Heart left ventricle (tissue), 16 donors: Measurements from ENCODE around the gene ARHGAP15. TPM values are rescaled to one million over a fixed set of nuclear protein-coding genes. Genes with fewer than 3 reads are reported as not detected.

Experiments
- ATAC-seq, 4 donors: fragments of 200-7000 bp; cut with Tn5 transposase; one replicate each; pipeline ENCODE4 v1.9.1; 2020 to 2022; ENCODE audit warnings: moderate library complexity in 4 of 4, mild to moderate bottlenecking in 3 of 4, moderate number of reproducible peaks in 1 of 4
- DNase-seq, 5 donors: peaks; one replicate each; pipeline ENCODE4 v3.0.0-alpha.2; 2020
- H3K27ac ChIP-seq, 12 donors: fragments of 200-600 bp; sonication (generic) in 4 of 12; one replicate each; pipeline versions ENCODE4 v1.5.0 to v1.8.0; 2016 to 2022; ENCODE audit warnings: mild to moderate bottlenecking in 2 of 12
- H3K27me3 ChIP-seq, 9 donors: fragments of 200-600 bp; sonication (generic) in 2 of 9; one replicate each; pipeline versions ENCODE4 v1.5.1 to v1.8.0; 2016 to 2022; ENCODE audit warnings: mild to moderate bottlenecking in 3 of 9
- H3K36me3 ChIP-seq, 9 donors: fragments of 200-600 bp; sonication (generic) in 2 of 9; one replicate each; pipeline versions ENCODE4 v1.5.0 to v1.8.0; 2018 to 2022; ENCODE audit warnings: mild to moderate bottlenecking in 2 of 9
- H3K4me1 ChIP-seq, 12 donors: fragments of 200-600 bp; sonication (generic) in 4 of 12; one replicate each; pipeline versions ENCODE4 v1.5.0 to v1.8.0; 2016 to 2022; ENCODE audit warnings: mild to moderate bottlenecking in 3 of 12
- H3K4me3 ChIP-seq, 12 donors: fragments of 200-600 bp; sonication (generic) in 4 of 12; one replicate each; pipeline versions ENCODE4 v1.5.0 to v1.8.0; 2017 to 2022; ENCODE audit warnings: mild to moderate bottlenecking in 9 of 12, moderate library complexity in 4 of 12
- H3K9me3 ChIP-seq, 12 donors: fragments of 200-600 bp; sonication (generic) in 4 of 12; one replicate each; pipeline versions ENCODE4 v1.5.0 to v1.8.0; 2016 to 2022; ENCODE audit warnings: mild to moderate bottlenecking in 1 of 12
- POLR2A ChIP-seq, 2 donors: fragments of 450-650 bp; IDR thresholded peaks; one replicate each; pipeline ENCODE4 v1.6.1; 2017; ENCODE audit warnings: antibody characterized with exemption in 2 of 2, mild to moderate bottlenecking in 2 of 2, moderate library complexity in 2 of 2
- whole genome bisulfite sequencing, 4 donors: extraction: QIAGEN DNeasy Blood & Tissue Kit in 2 of 4; methylation state at CpG; one replicate each; pipeline versions ENCODE4 v1.1.5 to v1.1.7; 2013 to 2018; 5-methylcytosine and 5-hydroxymethylcytosine counted together
- intact Hi-C, 10 donors: fragments of 100-400 bp; cut with DNase I; formaldehyde crosslinking; loops; one replicate each; pipeline versions ENCODE4 v1.11.1 to v1.14.2; 2022
- polyA plus RNA-seq, 2 donors: library from polyadenylated mRNA; stranded (reverse); fragments of 200-250 nt; gene quantifications; one replicate each; pipeline ENCODE4 v1.2.3, GENCODE V29; 2013
- total RNA-seq, 9 donors: library from RNA; depleted of rRNA in 2 of 9; stranded (reverse); fragments of >200 nt in 2 of 9; fragmentation: NEBNext Ultra II Directional in 3 of 9; extraction: Animal tissue kit (Norgen Biotek cat#: 25700) in 3 of 9; gene quantifications; one replicate each; pipeline versions ENCODE4 v1.1.0 to v1.2.4, GENCODE V29; 2016 to 2023
- TF ChIP-seq, protein P1 (sequence below), 12 donors: fragments of 200-600 bp; sonication (generic) in 4 of 12; IDR thresholded peaks; one replicate each; pipeline versions ENCODE4 v1.5.0 to v1.8.0; 2018 to 2022; ENCODE audit warnings: antibody characterized with exemption in 12 of 12, mild to moderate bottlenecking in 5 of 12
- donor health status: ischemic (EF 13 %, LVEDD 7.1; RV severe dilation, severe dysfunction).
- donor health status: healthy with polysubstance abuse.
- donor health status: DM: no; HTN: yes; CAD: no.
- donor health status: DM: no; HTN: no; CAD: no.
- donor health status: ischemic (EF 25% LVEDD 6.9; RV normal size, moderate dysfunction).
- donor health status: ischemic (EF 25% LVEDD 5.7; RV mildly dilated, moderate dysfunction).
- donor health status: healthy.
- donor health status: DM: yes; HTN: yes; CAD: no.
- donor health status: ischemic (EF 35%, LVEDD 5.7; RV mildly dilated, moderate dysfunction).
- donor health status: nonischemic (EF 11% LVEDD 7.7; RV severe dilation, severe dysfunction).
- donor health status: DM: yes; HTN: yes; CAD: no.
- donor health status: PGD.
- donor health status: ischemic (EF 29% LVEDD 5.4; RV normal size, mild dysfunction).
- donor health status: nonischemic (EF 23%, LVEDD 6.1; RV moderate dilation, normal function).

ARHGAP15 gene
- total and polyA plus RNA-seq, 11 donors, result 1.3 to 8.7 (median 3.3) TPM

DNA sequence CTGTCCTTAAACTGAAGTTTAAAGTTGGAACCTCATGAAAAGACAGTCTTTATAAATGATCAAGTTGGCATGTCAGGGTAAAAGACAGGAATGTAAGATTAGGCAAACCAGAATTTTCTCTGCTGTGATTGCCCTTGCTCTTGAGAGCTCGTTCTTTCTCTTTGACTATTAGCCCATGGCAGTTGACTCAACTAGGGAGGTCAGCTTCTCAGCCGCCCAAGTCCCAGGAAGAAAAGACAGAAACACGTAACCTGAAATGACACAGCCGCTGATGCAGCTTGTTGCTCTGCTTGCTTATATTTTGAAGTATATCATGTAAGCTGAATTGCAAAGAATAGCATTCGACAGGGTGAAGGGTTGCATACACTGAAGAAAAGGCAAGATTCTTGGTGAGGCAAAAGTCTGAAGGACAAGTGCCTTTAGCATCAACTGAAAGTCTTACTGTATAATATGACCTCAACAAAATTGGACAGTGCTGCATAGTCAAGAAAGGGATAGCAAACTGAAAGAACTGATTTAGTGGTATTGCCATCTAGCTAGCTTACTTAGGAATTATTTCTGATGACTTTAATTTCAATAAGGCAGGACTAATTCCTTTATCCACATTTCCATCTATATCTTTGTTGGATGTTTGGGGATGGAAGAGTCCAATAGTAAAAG lies 54.7 kb downstream of the ARHGAP15 start:
- no peak overlapping the region for H3K27ac ChIP-seq
- no peaks in the 10 kb centered on the region for H3K27me3 ChIP-seq
- H3K36me3 ChIP-seq, result no peaks in the 10 kb centered on the region
- TF ChIP-seq POLR2A (IDR thresholded peaks at IDR 0.05), result no peak
- TF ChIP-seq, protein P1, sequence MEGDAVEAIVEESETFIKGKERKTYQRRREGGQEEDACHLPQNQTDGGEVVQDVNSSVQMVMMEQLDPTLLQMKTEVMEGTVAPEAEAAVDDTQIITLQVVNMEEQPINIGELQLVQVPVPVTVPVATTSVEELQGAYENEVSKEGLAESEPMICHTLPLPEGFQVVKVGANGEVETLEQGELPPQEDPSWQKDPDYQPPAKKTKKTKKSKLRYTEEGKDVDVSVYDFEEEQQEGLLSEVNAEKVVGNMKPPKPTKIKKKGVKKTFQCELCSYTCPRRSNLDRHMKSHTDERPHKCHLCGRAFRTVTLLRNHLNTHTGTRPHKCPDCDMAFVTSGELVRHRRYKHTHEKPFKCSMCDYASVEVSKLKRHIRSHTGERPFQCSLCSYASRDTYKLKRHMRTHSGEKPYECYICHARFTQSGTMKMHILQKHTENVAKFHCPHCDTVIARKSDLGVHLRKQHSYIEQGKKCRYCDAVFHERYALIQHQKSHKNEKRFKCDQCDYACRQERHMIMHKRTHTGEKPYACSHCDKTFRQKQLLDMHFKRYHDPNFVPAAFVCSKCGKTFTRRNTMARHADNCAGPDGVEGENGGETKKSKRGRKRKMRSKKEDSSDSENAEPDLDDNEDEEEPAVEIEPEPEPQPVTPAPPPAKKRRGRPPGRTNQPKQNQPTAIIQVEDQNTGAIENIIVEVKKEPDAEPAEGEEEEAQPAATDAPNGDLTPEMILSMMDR (IDR thresholded peaks at IDR 0.05), result no peak
- H3K4me3 ChIP-seq, result no peak overlapping the region
- H3K4me1 ChIP-seq, result no peaks in the 10 kb centered on the region
- no peak for ATAC-seq
- DNase-seq, result no peak
- intact Hi-C loops, result no loop called here
- peaks cover 0 to 18% (median 10%) of the 10 kb centered on the region in 12 donors for H3K9me3 ChIP-seq
- 84 to 88% (median 87%) methylated on average over 5 of the region's 5 CpGs for WGBS, 4 donors

DNA sequence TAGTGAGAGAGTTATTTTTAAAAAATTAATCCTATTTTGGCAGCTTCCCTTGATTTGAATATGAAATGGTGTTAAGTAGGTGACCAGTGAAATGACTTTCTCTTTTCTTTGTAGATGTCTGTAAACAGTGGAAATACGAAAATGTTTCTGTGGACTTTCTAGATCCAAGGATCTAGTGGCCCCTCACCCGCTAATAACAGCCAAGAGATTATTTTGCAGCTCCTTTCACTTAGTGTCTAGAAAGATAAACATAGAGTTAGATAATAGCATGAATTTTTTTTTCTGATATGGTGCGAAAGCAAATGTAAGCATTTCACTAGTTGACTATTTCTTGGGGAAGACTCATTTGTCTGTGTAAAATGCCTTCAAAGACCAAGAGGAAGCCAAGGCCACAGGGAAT lies 57.7 kb downstream of the ARHGAP15 start:
- Histone ChIP-seq H3K4me3 (no peak overlapping the region), H3K36me3 (no peaks in the 10 kb centered on the region), H3K27me3 (no peaks in the 10 kb centered on the region), H3K27ac (no peak overlapping the region), H3K4me1 (no peaks in the 10 kb centered on the region), H3K9me3 (peaks cover 0 to 4% (median 0%) of the 10 kb centered on the region in 12 donors)
- no peak for TF ChIP-seq POLR2A (IDR thresholded peaks at IDR 0.05)
- TF ChIP-seq, protein P1 (IDR thresholded peaks at IDR 0.05), result no peak
- ATAC-seq, result no peak
- DNase-seq, result no peak
- WGBS, 4 donors, result 59 to 81% (median 74%) methylated on average over 3 of the region's 3 CpGs
- intact Hi-C loops, result no loop called here

DNA sequence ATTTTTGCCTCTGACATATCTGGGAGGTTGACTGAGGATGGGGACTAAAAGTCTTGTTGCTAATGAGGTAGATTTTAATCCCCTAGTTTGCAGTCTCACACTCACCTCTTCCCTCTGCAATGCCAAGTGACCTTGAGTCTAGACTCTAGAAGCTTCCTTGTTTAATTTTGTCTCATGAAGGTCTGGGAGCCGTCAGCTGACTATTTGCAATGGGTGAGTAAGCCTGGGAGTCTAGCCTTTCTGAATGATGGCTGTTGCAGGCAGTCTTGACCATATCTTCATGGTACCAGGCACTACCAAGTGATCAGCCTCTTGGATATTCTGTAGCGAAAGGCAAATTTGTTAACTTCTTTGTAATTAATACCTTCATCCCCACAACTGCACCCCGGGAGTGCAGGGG lies 61.2 kb downstream of the ARHGAP15 start:
- Histone ChIP-seq H3K4me1 (no peaks in the 10 kb centered on the region), H3K4me3 (no peak overlapping the region), H3K27me3 (no peaks in the 10 kb centered on the region), H3K36me3 (no peaks in the 10 kb centered on the region), H3K27ac (no peak overlapping the region), H3K9me3 (peaks cover 0 to 3% (median 0%) of the 10 kb centered on the region in 12 donors)
- intact Hi-C loops, result no loop called here
- 68 to 77% (median 74%) methylated on average over 3 of the region's 3 CpGs for WGBS, 4 donors
- ATAC-seq (no peak), DNase-seq (no peak)
- TF ChIP-seq, protein P1 (IDR thresholded peaks at IDR 0.05), result no peak
- no peak for TF ChIP-seq POLR2A (IDR thresholded peaks at IDR 0.05)

DNA sequence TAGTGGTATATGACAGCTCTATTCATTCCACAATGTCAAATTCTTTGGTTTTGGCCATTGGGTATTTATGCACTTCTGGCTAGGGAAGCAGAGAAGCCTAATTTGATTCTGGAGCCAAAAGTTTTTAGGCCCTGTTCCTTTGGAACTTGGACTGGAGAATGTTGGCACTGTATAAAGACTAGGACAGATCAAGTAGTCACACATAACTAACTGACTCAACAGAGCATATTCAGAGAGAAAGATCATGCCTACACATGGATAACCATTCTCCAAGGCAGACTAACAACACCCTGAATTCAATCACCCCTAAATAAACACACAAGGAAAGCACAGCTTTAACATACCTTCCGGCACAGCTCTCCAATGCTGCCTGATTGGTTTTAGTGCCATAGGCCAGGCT lies 62.9 kb downstream of the ARHGAP15 start:
- TF ChIP-seq, protein P1 (IDR thresholded peaks at IDR 0.05), result no peak
- TF ChIP-seq POLR2A (IDR thresholded peaks at IDR 0.05), result no peak
- DNase-seq (no peak), ATAC-seq (no peak)
- Histone ChIP-seq H3K27ac (no peak overlapping the region), H3K9me3 (peaks cover 0 to under 1% (median 0%) of the 10 kb centered on the region in 12 donors), H3K36me3 (no peaks in the 10 kb centered on the region), H3K4me1 (no peaks in the 10 kb centered on the region), H3K4me3 (no peak overlapping the region), H3K27me3 (no peaks in the 10 kb centered on the region)
- intact Hi-C loops, result no loop called here
- WGBS, 4 donors, result 64 to 96% (median 93%) methylated on average over 1 of the region's 1 CpG
